Activated B cell treated with CpG ODN at 0.5 μM for 24 hours (primary cell): ENCODE results near the gene KNSTRN. TPM values are rescaled to one million over a fixed set of nuclear protein-coding genes. Genes with fewer than 3 reads are reported as not detected.

Source experiments
- ATAC-seq: fragments of 200-7000 bp; cut with Tn5 transposase; one replicate; pipeline ENCODE4 v1.10.0; 2021; ENCODE audit warnings: low read depth, mild to moderate bottlenecking, moderate library complexity
- CTCF ChIA-PET: fragments of 350-600 bp; sonication (Branson Sonifier 250); formaldehyde crosslinking; loops from one replicate; lab custom pipeline; 2021; ENCODE audit warnings: antibody characterized with exemption; lab: Charles Lee
- POLR2A ChIA-PET: fragments of 350-600 bp; sonication (Branson Sonifier 250); formaldehyde crosslinking; loops from one replicate; lab custom pipeline; 2021; ENCODE audit warnings: antibody characterized with exemption; lab: Charles Lee
- DNase-seq: peaks from one replicate; pipeline ENCODE4 v3.0.0; 2022
- H3K27ac Mint-ChIP-seq: one replicate; pipeline ENCODE4 v1.8.0; 2020; ENCODE audit warnings: mixed read lengths
- H3K27me3 Mint-ChIP-seq: one replicate; pipeline ENCODE4 v1.8.0; 2021; ENCODE audit warnings: mixed read lengths
- H3K36me3 Mint-ChIP-seq: one replicate; pipeline ENCODE4 v1.8.0; 2021; ENCODE audit warnings: low read depth, mixed read lengths
- H3K4me1 Mint-ChIP-seq: one replicate; pipeline ENCODE4 v1.8.0; 2021; ENCODE audit warnings: mixed read lengths
- H3K4me3 Mint-ChIP-seq: one replicate; pipeline ENCODE4 v1.8.0; 2020; ENCODE audit warnings: mild to moderate bottlenecking, mixed read lengths
- H3K9me3 Mint-ChIP-seq: one replicate; pipeline ENCODE4 v1.8.0; 2020; ENCODE audit warnings: mixed read lengths
- intact Hi-C: fragments of 100-400 bp; cut with micrococcal nuclease; formaldehyde crosslinking; loops from one replicate; pipeline ENCODE4 v1.15.1; 2024
- total RNA-seq: library from RNA; stranded (reverse); gene quantifications from 2 replicates; pipeline ENCODE4 v1.2.3, GENCODE V29; 2022
- TF ChIP-seq, protein P1 (sequence below): fragments of 200-600 bp; IDR thresholded peaks from one replicate; pipeline ENCODE4 v1.8.0; 2022; ENCODE audit warnings: antibody characterized with exemption, mild to moderate bottlenecking

Gene KNSTRN
- total RNA-seq, 1 donor from 2014 or later: 11.5 TPM

GRCh38 chr15:40335938-40336743 is 46.4 kb upstream of the KNSTRN start:
- H3K9me3 Mint-ChIP-seq: no peaks in the 10 kb centered on the region

GRCh38 chr15:40336744-40337122 is 45.8 kb upstream of the KNSTRN start:
- no peaks in the 10 kb centered on the region for H3K27me3 Mint-ChIP-seq
- ChIA-PET POLR2A (interaction anchor here (0.5 to 2.3 kb wide), 11 partner anchors 8 to 289 kb away, joined by 3 to 19 read pairs (median 5); partner anchors contain the start of genes ANKRD63, INAFM2 and PLCB2), CTCF (interaction anchor here (0.9 to 13.8 kb wide), 18 partner anchors 10 to 291 kb away, joined by 3 to 310 read pairs (median 10); partner anchors contain the start of genes ANKRD63, DISP2, INAFM2 and PLCB2)
- no peak overlapping the region for H3K27ac Mint-ChIP-seq
- TF ChIP-seq, protein P1, sequence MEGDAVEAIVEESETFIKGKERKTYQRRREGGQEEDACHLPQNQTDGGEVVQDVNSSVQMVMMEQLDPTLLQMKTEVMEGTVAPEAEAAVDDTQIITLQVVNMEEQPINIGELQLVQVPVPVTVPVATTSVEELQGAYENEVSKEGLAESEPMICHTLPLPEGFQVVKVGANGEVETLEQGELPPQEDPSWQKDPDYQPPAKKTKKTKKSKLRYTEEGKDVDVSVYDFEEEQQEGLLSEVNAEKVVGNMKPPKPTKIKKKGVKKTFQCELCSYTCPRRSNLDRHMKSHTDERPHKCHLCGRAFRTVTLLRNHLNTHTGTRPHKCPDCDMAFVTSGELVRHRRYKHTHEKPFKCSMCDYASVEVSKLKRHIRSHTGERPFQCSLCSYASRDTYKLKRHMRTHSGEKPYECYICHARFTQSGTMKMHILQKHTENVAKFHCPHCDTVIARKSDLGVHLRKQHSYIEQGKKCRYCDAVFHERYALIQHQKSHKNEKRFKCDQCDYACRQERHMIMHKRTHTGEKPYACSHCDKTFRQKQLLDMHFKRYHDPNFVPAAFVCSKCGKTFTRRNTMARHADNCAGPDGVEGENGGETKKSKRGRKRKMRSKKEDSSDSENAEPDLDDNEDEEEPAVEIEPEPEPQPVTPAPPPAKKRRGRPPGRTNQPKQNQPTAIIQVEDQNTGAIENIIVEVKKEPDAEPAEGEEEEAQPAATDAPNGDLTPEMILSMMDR: no peak
- intact Hi-C loops: loop anchor here (5.0 kb wide), 1 partner anchor 649 kb away; no protein-coding TSS in a partner anchor
- H3K4me3 Mint-ChIP-seq: no peak overlapping the region
- no peaks in the 10 kb centered on the region for H3K36me3 Mint-ChIP-seq
- no peak for DNase-seq
- ATAC-seq: no peak
- no peaks in the 10 kb centered on the region for H3K9me3 Mint-ChIP-seq
- peaks cover 29% of the 10 kb centered on the region for H3K4me1 Mint-ChIP-seq

More at GRCh38 chr15:40335938-40336743, 46.4 kb upstream of the KNSTRN start:
- POLR2A ChIA-PET: interaction anchor here (0.6 to 2.5 kb wide), 12 partner anchors 7 to 288 kb away, joined by 3 to 19 read pairs (median 6); partner anchors contain the start of genes ANKRD63, INAFM2 and PLCB2
- Mint-ChIP-seq H3K4me1 (peaks cover 29% of the 10 kb centered on the region), H3K36me3 (no peaks in the 10 kb centered on the region), H3K4me3 (no peak overlapping the region), H3K27me3 (no peaks in the 10 kb centered on the region), H3K27ac (no peak overlapping the region)
- CTCF ChIA-PET: interaction anchor here (0.6 to 13.8 kb wide), 18 partner anchors 9 to 536 kb away, joined by 3 to 310 read pairs (median 10); partner anchors contain the start of genes ANKRD63, DISP2, INAFM2 and PLCB2
- TF ChIP-seq, protein P1: no peak
- ATAC-seq (no peak), DNase-seq (no peak)
- intact Hi-C loops: loop anchor here (5.0 kb wide), 1 partner anchor 649 kb away; no protein-coding TSS in a partner anchor

- no peak overlapping the region for H3K27ac Mint-ChIP-seq
- no peaks in the 10 kb centered on the region for H3K9me3 Mint-ChIP-seq
- no peaks in the 10 kb centered on the region for H3K36me3 Mint-ChIP-seq
- H3K4me3 Mint-ChIP-seq: no peak overlapping the region
- DNase-seq (no peak), ATAC-seq (no peak)
- intact Hi-C loops: loop anchor here (5.0 kb wide), 1 partner anchor 650 kb away; no protein-coding TSS in a partner anchor
- peaks cover 27% of the 10 kb centered on the region for H3K4me1 Mint-ChIP-seq
- H3K27me3 Mint-ChIP-seq: no peaks in the 10 kb centered on the region
- TF ChIP-seq, protein P1: no peak
- ChIA-PET CTCF (interaction anchor here (0.7 to 13.8 kb wide), 26 partner anchors 11 to 653 kb away, joined by 3 to 310 read pairs (median 6); partner anchors contain the start of genes ANKRD63, DISP2, EIF2AK4 and INAFM2), POLR2A (interaction anchor here (1.0 to 2.3 kb wide), 8 partner anchors 12 to 290 kb away, joined by 3 to 19 read pairs (median 6); partner anchors contain the start of genes INAFM2 and PLCB2)
These were observed 44.9 kb upstream of the KNSTRN start for GRCh38 chr15:40337597-40337996.

- DNase-seq: peak; percentile 67
- H3K27ac Mint-ChIP-seq: no peak overlapping the region
- ChIA-PET POLR2A (interaction anchor here (1.0 to 2.3 kb wide), 5 partner anchors 15 to 121 kb away, joined by 5 to 19 read pairs (median 6); partner anchors contain the start of genes INAFM2 and PLCB2), CTCF (interaction anchor here (0.7 to 13.8 kb wide), 27 partner anchors 11 to 654 kb away, joined by 3 to 310 read pairs (median 6); partner anchors contain the start of genes ANKRD63, EIF2AK4, INAFM2 and PLCB2)
- ATAC-seq: peak; percentile 96
- H3K27me3 Mint-ChIP-seq: no peaks in the 10 kb centered on the region
- intact Hi-C loops: loop anchor here (1.0 to 5.0 kb wide), 6 partner anchors 17 to 651 kb away; partner anchors contain the start of gene PLCB2
- H3K4me1 Mint-ChIP-seq: peaks cover 24% of the 10 kb centered on the region
- no peaks in the 10 kb centered on the region for H3K36me3 Mint-ChIP-seq
- H3K9me3 Mint-ChIP-seq: no peaks in the 10 kb centered on the region
- H3K4me3 Mint-ChIP-seq: no peak overlapping the region
- TF ChIP-seq, protein P1: peak; percentile 17
These were observed 44.4 kb upstream of the KNSTRN start for GRCh38 chr15:40338041-40338657.
